ENCODE measurements around the gene SLC6A2. TPM values are rescaled to one million over a fixed set of nuclear protein-coding genes. Genes with fewer than 3 reads are reported as not detected.

SLC6A2 gene
- total RNA-seq, 2 donors from 2014 or later = 1.1 TPM; not detected in 1

- Histone ChIP-seq H3K4me1 (ENCODE audit: control insufficient read depth, insufficient read depth, low read length) (no peaks in the 10 kb centered on the region), H3K9me3 (ENCODE audit: control insufficient read depth, low read length) (no peaks in the 10 kb centered on the region), H3K36me3 (ENCODE audit: control insufficient read depth, insufficient read depth, low read length) (no peaks in the 10 kb centered on the region), H3K27ac (ENCODE audit: low read depth, low read length) (no peak overlapping the region), H3K4me3 (ENCODE audit: low read length) (no peak overlapping the region), H3K27me3 (ENCODE audit: control insufficient read depth, insufficient read depth, low read length, poor library complexity, severe bottlenecking) (no peaks in the 10 kb centered on the region), H3K9ac (ENCODE audit: extremely low read depth, low read length, poor library complexity, severe bottlenecking) (no peak overlapping the region)
- H3K27me3 Mint-ChIP-seq (ENCODE audit: insufficient read depth) = no peaks in the 10 kb centered on the region
- no peaks in the 10 kb centered on the region for H3K36me3 Mint-ChIP-seq (ENCODE audit: low read depth)
- H3K4me3 Mint-ChIP-seq = no peak overlapping the region
- TF ChIP-seq CTCF (conservative IDR thresholded peaks at IDR 0.05) = no peak
- DNase-seq = no peak
- H3K4me1 Mint-ChIP-seq = peaks cover 15% of the 10 kb centered on the region
- no peak overlapping the region for H3K27ac Mint-ChIP-seq
- H3K9me3 Mint-ChIP-seq = no peaks in the 10 kb centered on the region
- 96 to 100% methylated on average over 1 to 10 of the region's 10 CpGs for WGBS, 2 experiments (ENCODE audit: insufficient coverage in 1 of 2, insufficient read length in 1 of 2)
These were observed 16.1 kb downstream of the SLC6A2 start for GRCh38 chr16:55671974-55672280.

GRCh38 chr16:55672471-55672870 is 16.7 kb downstream of the SLC6A2 start:
- Mint-ChIP-seq H3K4me1 (peaks cover 15% of the 10 kb centered on the region), H3K4me3 (no peak overlapping the region), H3K36me3 (ENCODE audit: low read depth) (no peaks in the 10 kb centered on the region), H3K27me3 (ENCODE audit: insufficient read depth) (no peaks in the 10 kb centered on the region), H3K27ac (no peak overlapping the region), H3K9me3 (no peaks in the 10 kb centered on the region)
- no peak for DNase-seq
- Histone ChIP-seq H3K9ac (ENCODE audit: extremely low read depth, low read length, poor library complexity, severe bottlenecking) (no peak overlapping the region), H3K4me3 (ENCODE audit: low read length) (no peak overlapping the region), H3K27me3 (ENCODE audit: control insufficient read depth, insufficient read depth, low read length, poor library complexity, severe bottlenecking) (no peaks in the 10 kb centered on the region), H3K27ac (ENCODE audit: low read depth, low read length) (no peak overlapping the region), H3K36me3 (ENCODE audit: control insufficient read depth, insufficient read depth, low read length) (no peaks in the 10 kb centered on the region), H3K4me1 (ENCODE audit: control insufficient read depth, insufficient read depth, low read length) (no peaks in the 10 kb centered on the region), H3K9me3 (ENCODE audit: control insufficient read depth, low read length) (no peaks in the 10 kb centered on the region)
- 84 to 87% methylated on average over 5 to 6 of the region's 6 CpGs for WGBS, 2 experiments (ENCODE audit: insufficient coverage in 1 of 2, insufficient read length in 1 of 2)
- no peak for TF ChIP-seq CTCF (conservative IDR thresholded peaks at IDR 0.05)

GRCh38 chr16:55678161-55678821 is 22.5 kb downstream of the SLC6A2 start:
- no peaks in the 10 kb centered on the region for H3K27me3 Mint-ChIP-seq (ENCODE audit: insufficient read depth)
- H3K36me3 ChIP-seq (ENCODE audit: control insufficient read depth, insufficient read depth, low read length) = no peaks in the 10 kb centered on the region
- no peaks in the 10 kb centered on the region for H3K4me1 ChIP-seq (ENCODE audit: control insufficient read depth, insufficient read depth, low read length)
- peaks cover 5% of the 10 kb centered on the region for H3K4me1 Mint-ChIP-seq
- no peaks in the 10 kb centered on the region for H3K9me3 Mint-ChIP-seq
- H3K27ac Mint-ChIP-seq = no peak overlapping the region
- no peaks in the 10 kb centered on the region for H3K36me3 Mint-ChIP-seq (ENCODE audit: low read depth)
- no peak for DNase-seq
- no peaks in the 10 kb centered on the region for H3K27me3 ChIP-seq (ENCODE audit: control insufficient read depth, insufficient read depth, low read length, poor library complexity, severe bottlenecking)
- no peak overlapping the region for H3K4me3 Mint-ChIP-seq
- no peaks in the 10 kb centered on the region for H3K9me3 ChIP-seq (ENCODE audit: control insufficient read depth, low read length)
- no peak overlapping the region for H3K4me3 ChIP-seq (ENCODE audit: low read length)
- TF ChIP-seq CTCF (conservative IDR thresholded peaks at IDR 0.05) = no peak
- 63 to 72% methylated on average over 4 to 7 of the region's 7 CpGs for WGBS, 2 experiments (ENCODE audit: insufficient coverage in 1 of 2, insufficient read length in 1 of 2)
- no peak overlapping the region for H3K27ac ChIP-seq (ENCODE audit: low read depth, low read length)
- no peak overlapping the region for H3K9ac ChIP-seq (ENCODE audit: extremely low read depth, low read length, poor library complexity, severe bottlenecking)
